Stimulated activated CD4-positive, alpha-beta T cell treated with anti-CD3 and anti-CD28 coated beads, Interleukin-2, amount 100 ng/mL, for 48 hours (primary cell): ENCODE results near the gene RBL1.
"Not testable (repeated sequence)": the region's sequence is repeated elsewhere in the genome, so short reads cannot be mapped to it uniquely, and the experiment has no call there.

Experiments used
- DNase-seq, 2 donors: peaks; one replicate each; pipeline ENCODE4 v3.0.0-alpha.2; 2020

RBL1 gene

GRCh38 chr20:36994221-36994620 is 101.6 kb downstream of the RBL1 start:
- not testable (repeated sequence) for DNase-seq

- DNase-seq = no peak
Measured at GRCh38 chr20:36992802-36993334, 102.9 kb downstream of the RBL1 start.

GRCh38 chr20:36991703-36992102 is 104.1 kb downstream of the RBL1 start:
- no peak for DNase-seq

- no peak for DNase-seq
Measured at GRCh38 chr20:36989797-36990196, 106.0 kb downstream of the RBL1 start.

GRCh38 chr20:36988494-36988966 is 107.3 kb downstream of the RBL1 start:
- DNase-seq = no peak

GRCh38 chr20:36984257-36984638 is 111.5 kb downstream of the RBL1 start:
- DNase-seq = no peak

GRCh38 chr20:36975099-36975818 is 120.5 kb downstream of the RBL1 start:
- no peak for DNase-seq

- no peak for DNase-seq
Measured at GRCh38 chr20:36974660-36975059, 121.1 kb downstream of the RBL1 start.

- no peak for DNase-seq
Measured at GRCh38 chr20:36971103-36971502, 124.7 kb downstream of the RBL1 start.

GRCh38 chr20:36969478-36970186 is 126.2 kb downstream of the RBL1 start:
- no peak for DNase-seq

- no peak for DNase-seq
Measured at GRCh38 chr20:36969051-36969450, 126.7 kb downstream of the RBL1 start.

GRCh38 chr20:36967636-36968035 is 128.2 kb downstream of the RBL1 start:
- DNase-seq = no peak

GRCh38 chr20:36966965-36967364 is 128.8 kb downstream of the RBL1 start:
- DNase-seq = not testable (repeated sequence)

GRCh38 chr20:36962354-36962941 is 133.3 kb downstream of the RBL1 start:
- not testable (repeated sequence) for DNase-seq

- no peak for DNase-seq
Measured at GRCh38 chr20:36959242-36959641, 136.6 kb downstream of the RBL1 start.

GRCh38 chr20:36957875-36958667 is 137.7 kb downstream of the RBL1 start:
- no peak for DNase-seq

GRCh38 chr20:36956674-36957073 is 139.1 kb downstream of the RBL1 start:
- DNase-seq = no peak

GRCh38 chr20:36956016-36956415 is 139.8 kb downstream of the RBL1 start:
- DNase-seq = no peak

- DNase-seq = no peak
Measured at GRCh38 chr20:36951979-36952738, 143.6 kb downstream of the RBL1 start.

- peak; percentile 86 to 87 for DNase-seq
Measured at GRCh38 chr20:36951198-36951978, 144.4 kb downstream of the RBL1 start, which contains the start of gene SAMHD1. TSS of gene SAMHD1 (minus strand) at chr20:36951708. CDS start at chr20:36951643, 65 bp downstream.
